ENCODE data around the gene SGCG.
"Not testable (repeated sequence)": the region's sequence is repeated elsewhere in the genome, so short reads cannot be mapped to it uniquely, and the experiment has no call there.

Gene SGCG, protein sequence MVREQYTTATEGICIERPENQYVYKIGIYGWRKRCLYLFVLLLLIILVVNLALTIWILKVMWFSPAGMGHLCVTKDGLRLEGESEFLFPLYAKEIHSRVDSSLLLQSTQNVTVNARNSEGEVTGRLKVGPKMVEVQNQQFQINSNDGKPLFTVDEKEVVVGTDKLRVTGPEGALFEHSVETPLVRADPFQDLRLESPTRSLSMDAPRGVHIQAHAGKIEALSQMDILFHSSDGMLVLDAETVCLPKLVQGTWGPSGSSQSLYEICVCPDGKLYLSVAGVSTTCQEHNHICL

DNA sequence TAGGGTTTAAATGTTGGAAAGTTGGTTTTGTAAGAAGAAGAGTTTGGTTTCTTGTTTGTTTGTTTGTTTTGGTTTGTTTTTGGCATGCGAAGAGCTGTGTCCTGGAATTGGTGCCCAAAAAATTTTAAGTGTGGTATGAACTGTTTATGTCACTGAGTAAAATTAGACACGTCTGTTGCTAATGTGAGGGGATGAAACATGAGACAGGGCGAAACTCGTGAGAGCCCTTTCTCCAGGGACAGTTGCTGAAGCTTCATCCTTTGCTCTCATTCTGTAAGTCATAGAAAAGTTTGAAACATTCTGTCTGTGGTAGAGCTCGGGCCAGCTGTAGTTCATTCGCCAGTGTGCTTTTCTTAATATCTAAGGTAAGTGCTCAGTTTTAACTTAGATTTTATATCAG lies at the start of gene SGCG:
TSS of gene SGCG (plus strand) at position 269 of the 400 bp plus-strand sequence. CDS start 22,716 bp downstream, outside the sequence.
- DNase-seq, result peak; percentile 24

DNA sequence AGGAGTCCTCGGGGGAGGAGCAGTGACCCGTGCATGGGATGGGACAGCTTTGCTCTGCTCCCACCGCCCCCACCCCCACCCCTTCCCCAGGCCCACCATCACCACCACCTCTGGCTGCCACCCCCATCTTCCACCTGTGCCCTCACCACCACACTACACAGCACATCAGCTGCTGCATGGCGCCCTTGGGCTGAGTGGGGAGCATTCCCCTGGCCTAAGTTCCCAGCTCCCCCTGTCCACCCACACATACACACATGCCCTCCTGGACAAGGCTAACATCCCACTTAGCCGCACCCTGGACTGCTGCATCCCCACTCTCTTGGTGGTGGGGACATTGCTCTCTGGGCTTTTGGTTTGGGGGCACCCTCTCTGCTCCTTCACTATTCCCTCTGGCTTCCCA lies 46.2 kb upstream of the SGCG start:
- DNase-seq, result no peak

DNA sequence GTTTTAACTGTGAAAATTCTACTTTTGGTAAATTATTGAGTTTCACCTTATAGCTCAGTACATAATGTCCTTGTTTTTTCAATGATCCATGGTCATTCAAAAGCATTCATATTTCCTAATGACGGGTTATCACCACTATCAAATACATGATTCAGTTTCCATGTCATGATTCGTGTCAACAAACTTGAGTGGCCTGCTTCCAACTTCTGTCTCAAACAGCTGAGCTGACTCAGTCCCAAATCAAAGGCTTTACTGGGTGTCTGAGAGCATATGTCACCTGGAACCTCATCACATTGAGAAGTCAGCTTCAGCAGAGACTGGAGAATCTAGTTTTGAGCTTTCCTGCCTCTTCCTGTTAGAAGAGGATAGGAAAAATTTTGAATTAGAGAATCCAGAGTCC lies 40.3 kb upstream of the SGCG start:
- no peak for DNase-seq

DNA sequence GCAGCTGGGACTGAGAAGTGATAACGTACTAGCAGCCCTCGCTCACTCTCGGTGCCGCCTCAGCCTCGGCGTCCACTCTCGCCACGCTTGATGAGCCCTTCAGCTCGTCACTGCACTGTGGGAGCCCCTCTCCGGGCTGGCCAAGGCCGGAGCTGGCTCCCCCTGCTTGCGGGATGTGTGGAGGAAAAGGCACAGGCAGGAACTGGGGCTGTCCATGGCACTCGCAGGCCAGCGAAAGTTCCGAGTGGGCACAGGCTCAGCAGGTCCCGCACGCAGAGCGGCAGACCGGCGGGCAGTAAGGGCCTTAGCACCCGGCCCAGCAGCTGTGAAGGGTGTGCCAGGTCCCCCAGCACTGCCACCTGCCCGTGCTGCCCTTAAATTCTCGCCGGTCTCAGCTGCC lies 38.8 kb upstream of the SGCG start:
- no peak for DNase-seq

DNA sequence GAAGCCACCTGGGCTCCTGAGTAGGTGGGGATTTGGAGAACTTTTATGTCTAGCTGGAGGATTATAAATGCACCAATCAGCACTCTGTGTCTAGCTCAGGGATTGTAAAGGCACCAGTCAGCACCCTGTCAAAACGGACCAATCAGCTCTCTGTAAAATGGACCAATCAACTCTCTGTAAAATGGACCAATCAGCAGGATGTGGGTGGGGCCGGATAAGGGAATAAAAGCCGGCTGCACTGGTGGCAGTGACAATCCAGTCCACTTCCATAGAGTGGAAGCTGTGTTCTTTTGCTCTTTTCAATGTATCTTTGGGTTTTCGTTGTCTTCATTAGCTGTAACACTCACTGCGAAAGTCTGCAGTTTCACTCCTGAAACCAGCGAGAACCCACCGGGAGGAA lies 38.2 kb upstream of the SGCG start:
- DNase-seq, result not testable (repeated sequence)

DNA sequence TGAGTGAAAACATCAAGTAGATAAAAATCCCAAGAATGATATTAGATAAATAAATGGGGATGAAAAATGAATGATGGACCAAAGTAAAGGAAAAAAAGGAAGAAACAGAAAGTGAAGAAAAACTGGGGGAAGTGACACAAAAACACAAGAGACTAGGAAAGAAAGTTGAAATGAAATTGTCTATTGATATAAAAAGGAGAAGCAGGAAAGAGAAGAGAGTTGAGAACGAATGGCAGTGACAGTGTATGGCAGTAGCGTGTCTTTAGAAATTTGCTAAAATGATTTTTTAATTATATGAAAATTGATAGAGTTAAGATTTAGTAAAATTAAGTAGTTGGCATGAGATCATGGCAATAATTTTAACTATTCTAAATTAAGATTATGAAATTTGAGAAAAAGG lies 36.3 kb upstream of the SGCG start:
- DNase-seq, result no peak

DNA sequence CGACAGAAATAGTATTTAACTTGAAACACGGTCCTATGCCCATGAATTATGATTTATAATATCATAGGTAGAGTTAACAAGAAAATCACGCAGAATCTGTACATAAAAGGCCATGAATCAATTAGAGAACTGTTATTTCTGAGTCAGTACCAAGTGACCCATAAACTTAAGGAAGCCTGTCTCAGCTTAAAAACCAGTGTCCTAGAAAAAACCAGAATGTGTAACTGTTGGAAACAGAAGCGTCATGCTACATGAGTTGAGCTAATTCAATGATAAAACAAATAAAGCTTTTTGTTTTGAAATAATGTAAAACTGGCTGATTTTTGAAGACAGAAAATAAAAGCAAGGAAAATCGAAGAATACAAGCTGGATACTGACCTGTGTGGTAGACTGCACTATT lies 34.8 kb upstream of the SGCG start:
- peak; percentile 57 for DNase-seq

DNA sequence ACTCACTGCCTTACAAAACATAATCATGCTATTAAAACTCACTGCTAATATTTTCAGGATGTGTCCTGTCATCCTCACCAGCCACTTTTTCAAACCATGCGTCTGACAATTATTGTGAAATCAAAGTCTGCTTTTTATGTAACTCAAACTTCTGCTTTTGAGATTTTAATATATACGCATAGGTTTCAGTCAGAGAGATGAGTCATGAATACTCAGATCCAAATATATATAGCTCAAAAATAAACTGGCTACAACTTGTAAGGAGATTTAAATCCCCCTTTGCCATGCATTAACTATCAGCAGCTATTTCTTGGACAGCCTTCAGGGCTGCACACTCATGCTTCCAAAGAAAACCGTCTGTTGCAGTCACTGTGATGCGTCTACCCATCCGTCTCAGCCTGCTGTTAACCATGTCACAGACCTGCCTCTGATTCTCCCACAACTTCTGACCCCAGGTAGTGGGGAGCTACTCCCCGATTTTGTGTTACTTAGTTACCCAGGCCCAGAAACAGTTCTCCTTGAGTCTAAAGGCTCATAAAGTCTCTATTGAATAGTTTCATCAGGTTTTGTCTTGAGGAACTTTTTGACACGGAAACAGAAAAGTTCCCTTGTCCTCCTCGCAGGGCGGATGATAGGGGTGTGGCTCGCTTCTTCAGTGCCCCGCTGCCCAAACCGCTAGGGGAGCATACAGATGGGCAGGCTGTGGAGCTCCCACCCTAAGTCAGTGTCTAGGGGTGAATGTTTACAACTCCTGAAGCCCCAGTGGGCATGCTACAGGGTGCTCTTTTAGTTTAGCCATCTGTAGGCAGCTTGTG lies 33.8 kb upstream of the SGCG start:
- peak; percentile 60 for DNase-seq

DNA sequence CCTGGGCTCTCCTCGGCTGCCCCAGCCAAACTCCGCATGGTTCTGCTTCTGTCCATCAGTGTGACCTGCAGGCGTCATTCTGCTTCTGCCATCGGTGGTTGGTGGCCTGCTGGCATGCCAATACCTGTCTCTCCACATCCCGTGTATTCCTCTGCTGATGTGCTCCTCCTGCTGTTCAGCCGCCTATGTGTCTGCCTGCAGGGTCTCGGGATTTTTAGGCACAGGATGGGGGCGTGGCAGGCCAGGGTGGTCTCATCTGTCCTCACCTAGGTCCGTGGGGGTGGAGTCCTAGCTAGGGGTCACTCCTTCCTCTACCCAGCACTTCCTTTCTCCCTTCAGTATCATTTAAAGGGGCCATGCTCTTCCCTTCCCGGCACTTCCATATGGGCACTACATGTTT lies 33.0 kb upstream of the SGCG start:
- DNase-seq, result no peak

DNA sequence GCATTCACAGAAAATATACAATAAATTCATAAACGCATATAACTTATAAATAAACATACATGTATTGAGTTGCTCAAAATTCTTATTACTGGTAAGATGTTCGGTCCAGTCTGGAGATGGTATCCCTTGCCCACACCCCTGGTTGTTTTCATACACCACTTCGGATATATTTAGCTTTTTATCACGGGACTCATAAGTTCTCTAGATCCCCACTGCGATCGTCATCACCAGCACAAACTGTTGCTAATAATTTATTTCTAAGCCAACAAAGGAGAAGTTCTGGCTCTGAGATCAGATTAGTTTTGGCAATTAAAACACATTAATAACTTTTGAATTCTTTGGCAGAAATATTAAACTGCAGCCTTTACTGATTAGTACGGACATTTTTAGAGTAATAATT lies 23.0 kb upstream of the SGCG start:
- DNase-seq, result no peak

DNA sequence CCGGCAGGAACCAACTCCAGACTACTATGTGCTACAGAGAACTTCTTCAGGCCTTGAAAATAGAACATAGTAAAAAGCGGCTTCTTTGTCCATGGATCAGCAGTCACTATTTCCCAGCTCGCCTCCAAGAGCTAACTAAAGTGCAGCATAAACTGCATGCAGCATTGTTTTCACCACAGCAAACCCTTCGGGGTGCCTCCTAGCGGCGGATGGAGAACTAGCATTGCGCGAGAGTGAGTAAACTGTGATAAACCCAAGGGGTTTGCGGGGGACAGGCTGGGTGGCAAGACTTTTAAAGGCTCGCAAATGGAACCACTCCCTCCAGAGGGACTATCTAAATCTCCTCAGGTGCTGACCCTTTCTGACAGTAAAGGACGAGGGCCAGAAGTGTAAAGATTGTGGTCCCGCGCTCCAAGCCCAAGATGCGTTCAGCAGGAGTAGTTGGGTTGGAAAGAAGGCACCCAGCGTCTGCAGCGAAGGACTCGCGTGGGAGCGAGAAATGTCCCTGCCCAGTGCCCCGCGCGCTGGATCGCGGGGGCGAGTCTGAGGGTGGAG lies 21.5 kb upstream of the SGCG start:
- peak; percentile 87 for DNase-seq

DNA sequence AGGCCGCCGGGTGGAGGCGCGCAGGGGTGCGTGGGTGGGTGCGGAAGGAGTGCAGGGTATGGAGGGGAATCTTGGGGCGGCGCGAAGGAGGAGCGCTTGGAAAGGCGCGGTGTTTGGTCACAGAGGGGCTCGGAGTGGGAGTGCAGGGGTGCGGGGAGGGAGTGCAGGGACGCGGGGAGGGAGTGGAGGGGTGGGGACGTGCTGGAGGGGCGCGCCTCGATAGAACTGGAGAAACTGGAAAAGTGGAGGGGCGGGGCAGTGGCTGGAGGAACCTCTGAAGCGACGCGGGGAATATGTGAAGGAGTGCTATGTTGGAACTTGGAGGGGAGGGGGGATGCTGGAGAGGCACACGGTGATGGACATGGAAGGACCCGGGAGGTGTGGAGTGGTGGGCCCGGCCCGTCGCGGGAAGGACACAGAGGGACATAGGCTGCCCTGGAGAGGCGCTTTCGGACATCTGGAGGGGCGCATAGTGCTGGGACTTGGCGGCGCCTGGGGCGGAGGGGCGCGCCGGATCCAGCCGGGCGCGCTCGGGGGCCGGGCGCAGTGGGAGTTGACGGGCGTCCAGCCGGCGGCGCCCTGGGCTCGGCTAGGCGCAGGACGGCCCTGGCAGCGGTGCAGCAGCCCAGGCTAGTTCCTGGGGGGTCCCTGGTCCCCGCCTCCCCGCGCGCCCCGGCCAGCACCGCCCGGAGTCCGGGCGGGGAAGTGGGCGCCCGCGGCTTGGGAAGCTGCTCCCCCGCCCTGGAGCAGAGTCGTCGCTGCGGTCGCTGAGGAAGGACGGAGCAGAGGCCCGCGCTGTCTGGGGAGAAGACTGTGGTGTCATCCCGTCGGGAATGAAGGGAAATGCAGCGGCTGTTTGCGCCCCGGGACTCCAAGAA lies 20.8 kb upstream of the SGCG start:
- peak; percentile 73 for DNase-seq

DNA sequence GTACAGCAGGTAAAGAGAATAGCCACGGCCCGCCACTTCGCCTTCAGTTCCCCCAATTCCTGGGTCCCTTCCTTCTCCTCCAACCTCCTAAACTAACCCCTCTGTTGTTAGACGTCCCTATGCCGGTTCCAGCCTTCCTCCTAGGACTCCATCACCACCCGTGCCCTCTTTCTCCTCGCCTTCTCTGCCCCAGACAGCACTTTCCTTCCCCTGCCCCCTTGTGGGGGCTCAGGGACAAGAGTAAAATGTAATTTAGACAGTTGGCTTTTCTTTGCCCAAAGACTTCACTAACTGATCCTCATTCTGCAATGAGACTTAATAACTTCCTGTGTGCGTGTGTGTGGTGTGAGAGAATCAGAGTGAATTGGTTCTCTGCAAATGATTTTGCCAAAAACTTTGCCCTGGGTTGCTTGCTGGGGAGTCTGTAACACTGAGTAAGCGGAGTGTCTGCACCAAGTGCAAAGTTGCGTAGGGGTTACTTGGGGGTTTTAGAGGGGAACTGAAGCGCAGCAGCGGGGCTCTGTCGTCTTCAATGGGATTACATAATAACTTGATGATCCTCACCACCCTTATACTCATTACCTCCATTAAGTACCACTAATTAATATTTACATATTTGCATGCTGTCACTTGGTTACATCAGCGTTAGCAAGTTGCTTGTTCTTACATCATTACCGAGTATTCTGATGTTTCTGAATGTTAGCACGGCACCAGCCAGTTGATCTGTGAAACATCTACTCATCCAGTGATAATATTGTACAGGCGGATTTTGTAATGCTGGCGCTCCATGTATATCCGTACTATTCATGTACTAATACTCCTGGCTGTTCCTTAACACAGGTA lies 19.9 kb upstream of the SGCG start:
- peak; percentile 51 for DNase-seq

DNA sequence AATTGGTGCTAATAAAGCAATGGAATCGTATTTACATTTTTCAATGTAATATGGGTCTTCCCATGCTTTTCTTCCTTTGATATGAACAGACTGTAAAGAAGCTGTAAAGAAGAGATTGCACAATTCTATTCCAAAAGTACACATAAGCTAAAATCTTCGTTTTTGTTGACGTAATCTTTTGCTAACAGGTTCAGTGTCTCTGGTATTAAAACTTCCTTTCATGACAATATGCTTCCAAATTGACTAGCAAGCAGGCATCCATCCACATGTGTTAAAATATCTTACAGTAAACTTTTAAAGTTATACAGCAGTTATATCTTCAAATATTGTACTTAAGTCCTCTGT lies 19.3 kb upstream of the SGCG start:
- no peak for DNase-seq

DNA sequence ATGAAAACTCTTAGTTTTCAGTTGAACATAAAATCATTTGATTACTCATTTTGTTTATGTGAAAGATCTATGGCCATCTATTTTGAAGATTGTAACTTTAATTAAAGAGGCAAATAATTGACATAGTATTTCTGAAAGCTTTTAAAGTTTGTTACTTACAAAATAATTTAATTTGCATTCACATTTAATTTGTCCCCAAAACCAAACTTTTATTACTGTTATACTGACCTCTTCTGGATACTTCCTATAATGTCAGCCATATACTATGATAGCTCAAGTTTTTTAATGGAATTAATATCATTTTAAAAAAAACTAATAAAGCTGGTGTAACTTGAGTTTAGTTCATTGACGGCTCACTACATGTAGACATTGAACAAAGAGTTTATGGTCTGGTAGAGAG lies 4.9 kb upstream of the SGCG start:
- DNase-seq, result peak; percentile 10

DNA sequence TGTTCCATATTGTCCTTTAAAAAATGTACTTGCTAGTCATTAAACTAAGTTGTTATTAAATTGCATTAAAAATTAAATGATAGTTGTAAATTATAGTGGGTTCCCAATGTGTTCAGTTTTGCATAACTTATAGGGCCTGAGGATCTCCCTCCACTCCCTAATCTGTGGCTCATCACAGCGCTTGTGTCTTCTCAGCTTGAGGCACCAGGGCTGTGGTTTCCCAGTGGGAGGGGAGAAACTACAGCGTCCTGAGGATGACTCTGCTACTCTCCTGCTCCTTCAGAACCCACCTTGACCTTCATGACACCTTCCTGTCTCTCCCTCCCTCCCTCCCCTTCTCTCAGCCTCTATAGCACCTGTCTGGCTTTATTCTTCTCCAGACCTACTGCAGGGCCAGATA lies 1.4 kb downstream of the SGCG start:
- DNase-seq, result no peak

DNA sequence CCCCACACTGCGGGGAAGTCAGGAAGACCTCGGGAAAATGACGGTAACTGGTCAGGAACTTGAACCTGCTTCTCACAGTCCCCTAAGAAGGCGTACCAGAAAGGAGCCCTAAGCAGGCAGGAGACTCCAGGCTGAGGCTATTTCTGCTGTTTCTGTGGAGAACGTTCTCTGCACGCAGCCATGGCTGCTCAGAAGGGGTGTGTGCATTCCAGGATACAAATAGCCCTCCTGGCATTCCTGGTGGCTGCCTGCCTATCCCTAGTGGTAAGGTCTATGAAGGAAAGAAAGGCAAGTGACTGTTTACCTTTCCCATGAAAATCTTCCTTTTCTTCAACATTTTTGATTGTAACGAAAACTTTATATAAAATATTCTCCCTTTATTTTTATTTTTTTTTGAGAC lies 2.5 kb downstream of the SGCG start:
- DNase-seq, result no peak

DNA sequence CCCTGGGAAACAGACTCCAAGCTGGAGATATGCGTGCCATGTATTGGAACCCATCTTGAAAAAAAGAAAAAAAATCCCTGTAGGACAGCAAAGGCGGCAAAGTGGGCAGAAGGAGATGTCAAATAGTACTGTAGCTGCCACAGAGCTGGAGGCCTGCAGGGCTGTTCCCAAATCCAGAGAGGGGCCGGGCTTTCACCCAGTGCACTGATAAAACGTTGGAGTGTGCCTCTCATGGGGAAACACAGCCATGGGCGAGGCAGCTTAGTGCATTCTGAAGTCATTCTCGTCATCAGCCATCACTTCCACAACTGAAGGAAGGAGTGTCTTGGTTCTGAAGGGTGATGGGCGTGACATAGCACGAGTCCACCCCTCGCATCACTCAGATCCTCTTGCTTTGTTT lies 4.8 kb downstream of the SGCG start:
- DNase-seq, result no peak

DNA sequence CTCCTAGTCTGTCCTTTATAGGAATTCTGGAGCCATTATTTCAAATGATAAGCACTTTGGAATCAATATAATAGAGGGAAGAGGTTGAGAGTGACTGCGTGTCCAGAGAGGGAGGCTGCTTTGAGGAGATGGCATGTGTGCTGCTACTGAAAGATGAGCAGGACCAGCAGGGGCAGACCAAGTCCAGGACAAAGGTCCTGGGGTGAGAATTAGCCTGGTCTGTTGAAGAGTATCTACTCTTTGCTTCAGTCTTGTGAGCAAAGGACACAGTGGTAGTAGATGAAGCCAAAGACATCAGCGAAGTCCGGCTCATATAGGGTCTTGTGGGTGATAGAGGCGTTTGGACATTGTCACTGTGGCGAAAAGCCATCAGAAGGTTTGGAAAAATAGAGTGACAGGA lies 21.1 kb downstream of the SGCG start:
- no peak for DNase-seq

DNA sequence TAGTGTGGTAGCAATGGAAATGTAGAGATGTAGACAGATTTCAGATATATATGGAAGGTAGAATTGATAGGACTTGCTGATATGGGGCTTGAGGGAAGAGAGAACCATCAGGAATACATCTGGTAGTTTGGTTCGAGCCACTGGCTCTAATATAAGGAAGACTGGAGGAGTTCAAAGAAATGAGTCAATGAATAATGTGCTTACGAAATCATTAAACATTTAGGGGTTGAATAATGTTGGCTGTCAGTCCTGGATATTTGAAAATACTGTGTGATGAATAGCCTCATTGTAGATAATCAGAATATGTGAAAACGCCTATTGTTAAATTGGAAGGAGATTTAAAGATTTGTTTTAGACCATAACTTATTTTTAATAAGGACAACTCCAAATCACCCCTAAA lies 21.6 kb downstream of the SGCG start:
- no peak for DNase-seq

DNA sequence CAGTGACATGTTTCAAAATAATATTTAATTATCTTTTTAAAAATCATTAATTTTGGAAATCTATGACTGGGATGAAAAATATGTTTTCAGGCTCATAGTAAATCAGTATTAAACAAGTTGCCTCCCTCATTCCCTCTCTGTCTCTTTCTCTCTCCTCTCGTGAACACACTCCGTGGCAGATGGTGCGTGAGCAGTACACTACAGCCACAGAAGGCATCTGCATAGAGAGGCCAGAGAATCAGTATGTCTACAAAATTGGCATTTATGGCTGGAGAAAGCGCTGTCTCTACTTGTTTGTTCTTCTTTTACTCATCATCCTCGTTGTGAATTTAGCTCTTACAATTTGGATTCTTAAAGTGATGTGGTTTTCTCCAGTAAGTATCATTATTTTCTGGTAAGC lies 22.7 kb downstream of the SGCG start:
- no peak for DNase-seq

DNA sequence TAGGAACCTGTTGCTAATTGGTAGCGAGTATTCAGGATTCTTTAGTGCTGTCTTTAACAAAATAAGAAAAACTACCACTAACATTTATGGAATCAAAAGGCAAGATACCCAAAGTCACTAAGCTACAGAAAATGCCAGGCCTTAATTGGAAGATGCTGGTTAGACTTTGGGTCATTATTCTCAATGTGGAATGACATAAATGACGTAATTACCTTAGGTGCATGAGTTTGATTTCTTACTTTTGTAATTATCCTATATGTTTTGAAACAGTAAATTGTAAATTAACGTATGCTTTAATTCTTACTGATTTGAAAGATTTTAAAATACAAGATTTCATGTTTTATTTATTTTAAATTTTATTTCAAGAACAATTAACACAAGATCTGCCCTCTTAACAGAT lies 25.0 kb downstream of the SGCG start:
- DNase-seq, result no peak

Data from eye (tissue), 1 donor.